Measurements from ENCODE around the gene OR1L8. TPM values are rescaled to one million over a fixed set of nuclear protein-coding genes. Genes with fewer than 3 reads are reported as not detected.

The OR1L8 gene, protein sequence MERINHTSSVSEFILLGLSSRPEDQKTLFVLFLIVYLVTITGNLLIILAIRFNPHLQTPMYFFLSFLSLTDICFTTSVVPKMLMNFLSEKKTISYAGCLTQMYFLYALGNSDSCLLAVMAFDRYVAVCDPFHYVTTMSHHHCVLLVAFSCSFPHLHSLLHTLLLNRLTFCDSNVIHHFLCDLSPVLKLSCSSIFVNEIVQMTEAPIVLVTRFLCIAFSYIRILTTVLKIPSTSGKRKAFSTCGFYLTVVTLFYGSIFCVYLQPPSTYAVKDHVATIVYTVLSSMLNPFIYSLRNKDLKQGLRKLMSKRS
- total RNA-seq: not detected

GRCh38 chr9:122583284-122583683 lies at the start of gene OR1L8:
Gene OR1L8 (minus strand): TSS chr9:122583384. CDS start chr9:122568477, 14,907 bp downstream.

DNA sequence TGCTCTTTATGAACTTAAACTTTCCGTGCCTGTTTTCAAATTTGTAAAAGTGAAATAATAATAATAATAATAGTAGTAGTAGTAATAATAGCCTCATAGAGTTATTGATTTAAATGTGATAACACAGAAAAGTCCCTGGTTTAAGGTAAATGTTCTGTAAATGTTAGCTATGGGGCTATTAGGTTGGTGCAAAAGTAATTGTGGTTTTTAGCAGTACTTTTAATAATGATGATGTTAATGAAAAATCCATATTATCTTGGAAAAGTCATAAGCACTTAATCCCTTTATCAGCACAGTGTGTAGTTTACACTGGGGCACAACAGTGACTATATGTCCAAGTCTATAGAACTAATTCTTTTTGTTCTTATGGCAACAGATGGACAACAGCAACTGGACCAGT lies 31.2 kb upstream of the OR1L8 start, which contains the start of gene OR1Q1:
Gene OR1Q1, plus strand, starts transcription at position 377 of the 400 bp plus-strand sequence. Its CDS starts 0 bp downstream, at position 377.

DNA sequence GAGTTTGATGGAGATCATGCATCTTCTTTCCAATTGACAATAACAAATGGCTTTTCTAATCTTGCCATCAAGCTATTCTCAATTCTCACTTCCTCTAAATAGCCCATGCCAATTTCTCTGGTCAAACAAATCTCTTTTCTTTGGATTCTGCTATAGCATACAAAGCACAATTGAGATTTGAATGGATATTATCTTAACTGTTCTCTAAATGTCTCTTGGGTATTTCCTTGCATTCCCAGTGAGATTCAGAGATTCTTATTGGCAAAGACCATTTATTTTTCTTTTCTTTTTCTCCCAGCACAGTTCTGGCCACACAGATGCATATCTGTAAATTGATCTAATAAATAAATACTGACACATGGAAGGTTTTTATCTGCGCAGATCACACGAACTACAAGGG lies 30.4 kb downstream of the OR1L8 start, which contains the start of gene OR1N2:
Gene OR1N2, plus strand, starts transcription at position 301 of the 400 bp plus-strand sequence. CDS start 100 bp downstream, outside the sequence.

GRCh38 chr9:122527193-122527592 lies 56.0 kb downstream of the OR1L8 start, which contains the start of gene OR1N1:
Gene OR1N1 (minus strand): TSS chr9:122527293. CDS start chr9:122527293, 0 bp downstream.

DNA sequence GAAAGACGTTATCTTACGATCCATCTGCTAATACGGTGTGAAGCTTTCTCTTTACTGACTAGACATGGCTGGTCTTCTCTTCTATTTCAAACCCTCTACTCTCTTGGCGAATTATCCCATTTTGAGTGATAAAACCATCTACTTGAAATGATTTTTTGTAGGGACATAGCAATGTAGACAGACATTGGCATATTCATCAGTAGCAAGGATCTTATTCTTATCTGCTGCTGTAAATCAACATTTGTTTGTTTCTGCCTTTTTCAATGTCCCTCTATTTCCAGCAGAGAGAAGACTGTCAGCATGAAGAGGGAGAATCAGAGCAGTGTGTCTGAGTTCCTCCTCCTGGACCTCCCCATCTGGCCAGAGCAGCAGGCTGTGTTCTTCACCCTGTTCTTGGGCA lies 64.3 kb downstream of the OR1L8 start, which contains the start of gene OR1J4:
Gene OR1J4, plus strand, starts transcription at position 301 of the 400 bp plus-strand sequence. Its CDS starts 0 bp downstream, at position 301.

Other genes with a start within 250 kb of the OR1L8 start
- gene PTGS1, start 212.4 kb downstream of the OR1L8 start, total RNA-seq: 9.6 TPM
- gene OR1J1, start 105.5 kb downstream of the OR1L8 start, total RNA-seq: not detected
- gene OR1J2, start 72.6 kb downstream of the OR1L8 start, total RNA-seq: not detected
- gene OR1J4, start 64.2 kb downstream of the OR1L8 start, total RNA-seq: not detected
- gene OR1N1, start 56.1 kb downstream of the OR1L8 start, total RNA-seq: not detected
- not detected for gene OR1N2, start 30.3 kb downstream of the OR1L8 start, total RNA-seq
- gene OR1Q1, start 31.4 kb upstream of the OR1L8 start, total RNA-seq: not detected
- gene OR1B1, start 74.2 kb upstream of the OR1L8 start, total RNA-seq: 0.23 TPM
- not detected for gene OR1L1, start 78.3 kb upstream of the OR1L8 start, total RNA-seq
- not detected for gene OR1L3, start 91.7 kb upstream of the OR1L8 start, total RNA-seq
- not detected for gene OR1L4, start 140.6 kb upstream of the OR1L8 start, total RNA-seq
- not detected for gene OR1L6, start 158.9 kb upstream of the OR1L8 start, total RNA-seq
- gene OR5C1, start 205.5 kb upstream of the OR1L8 start, total RNA-seq: not detected
- not detected for gene OR1K1, start 216.7 kb upstream of the OR1L8 start, total RNA-seq
- gene PDCL, start 245.2 kb upstream of the OR1L8 start, total RNA-seq: 25.3 TPM